Spleen (tissue), 11 donors: Measurements from ENCODE around the gene STEAP1B. TPM values are rescaled to one million over a fixed set of nuclear protein-coding genes. Genes with fewer than 3 reads are reported as not detected.

Experiments used
- DNase-seq: peaks from one replicate; pipeline ENCODE4 v3.0.0-alpha.2; 2020
- H3K27ac ChIP-seq, 8 donors: fragments of 200-600 bp; sonication (generic) in 7 of 8; 1 replicate in 4 of 8; 2 replicates in 4 of 8; pipeline versions ENCODE4 v1.5.0 to v1.8.0; 2016 to 2021; ENCODE audit warnings: inconsistent platforms in 4 of 8, mild to moderate bottlenecking in 4 of 8, moderate library complexity in 1 of 8
- H3K27me3 ChIP-seq, 7 donors: fragments of 200-600 bp; sonication (generic) in 6 of 7; replicated peaks in 1 of 7; 1 replicate in 4 of 7; 2 replicates in 3 of 7; pipeline versions ENCODE4 v1.5.0 to v1.8.0; 2016 to 2021; ENCODE audit warnings: inconsistent platforms in 3 of 7, mild to moderate bottlenecking in 1 of 7
- H3K36me3 ChIP-seq, 6 donors: fragments of 200-600 bp; sonication (generic) in 5 of 6; 1 replicate in 4 of 6; 2 replicates in 2 of 6; pipeline versions ENCODE4 v1.5.0 to v1.8.0; 2016 to 2021; ENCODE audit warnings: inconsistent platforms in 2 of 6
- H3K4me1 ChIP-seq, 6 donors: fragments of 200-600 bp; sonication (generic) in 5 of 6; 1 replicate in 3 of 6; 2 replicates in 3 of 6; pipeline versions ENCODE4 v1.5.0 to v1.8.0; 2016 to 2021; ENCODE audit warnings: inconsistent platforms in 3 of 6
- H3K4me3 ChIP-seq, 8 donors: fragments of 200-600 bp; sonication (generic) in 7 of 8; 1 replicate in 4 of 8; 2 replicates in 4 of 8; pipeline versions ENCODE4 v1.5.0 to v1.8.0; 2016 to 2021; ENCODE audit warnings: inconsistent platforms in 4 of 8, mild to moderate bottlenecking in 4 of 8, moderate library complexity in 2 of 8
- H3K9me3 ChIP-seq, 8 donors: fragments of 200-600 bp; sonication (generic) in 7 of 8; 1 replicate in 4 of 8; 2 replicates in 4 of 8; pipeline versions ENCODE4 v1.5.0 to v1.8.0; 2016 to 2021; ENCODE audit warnings: inconsistent platforms in 4 of 8
- CTCF ChIP-seq, 11 experiments: fragments of 200-600 bp in 7 of 11; fragments of 450-650 bp in 4 of 11; sonication (generic) in 4 of 11; IDR thresholded peaks in 8 of 11; conservative IDR thresholded peaks in 3 of 11; 1 replicate in 7 of 11; 2 replicates in 4 of 11; pipeline versions ENCODE4 v1.4.0 to v1.8.0; 2016 to 2021; ENCODE audit warnings: antibody characterized with exemption in 11 of 11, inconsistent platforms in 4 of 11, mild to moderate bottlenecking in 1 of 11
- POLR2A ChIP-seq, 3 donors: fragments of 450-650 bp; IDR thresholded peaks; one replicate each; pipeline ENCODE4 v1.5.1; 2017; ENCODE audit warnings: antibody characterized with exemption in 3 of 3, mild to moderate bottlenecking in 1 of 3
- POLR2AphosphoS5 ChIP-seq, 3 donors: sonication (generic); formaldehyde crosslinking; IDR thresholded peaks; one replicate each; pipeline ENCODE4 v1.5.1; 2017; ENCODE audit warnings: antibody characterized with exemption in 3 of 3
- WGBS, 5 donors: extraction: QIAGEN DNeasy Blood & Tissue Kit in 3 of 5; methylation state at CpG; one replicate each; pipeline versions ENCODE4 v1.1.5 to v1.1.7; 2013 to 2018; 5-methylcytosine and 5-hydroxymethylcytosine counted together
- intact Hi-C: fragments of 100-400 bp; cut with DNase I; formaldehyde crosslinking; loops from one replicate; pipeline ENCODE4 v1.15.0; 2023; ENCODE audit warnings: low total_unique reads
- polyA plus RNA-seq, 3 donors: library from polyadenylated mRNA; stranded (reverse); fragments of 200-250 nt; gene quantifications; one replicate each; pipeline ENCODE4 v1.2.1, GENCODE V29; 2013
- total RNA-seq, 7 donors: library from RNA; depleted of rRNA in 3 of 7; stranded (reverse); fragments of >200 nt in 3 of 7; fragmentation: NEBNext Ultra II Directional in 4 of 7; extraction: Animal tissue kit (Norgen Biotek cat#: 25700) in 4 of 7; gene quantifications; one replicate each; pipeline versions ENCODE4 v1.1.0 to v1.2.1, GENCODE V29; 2016 to 2021
- donor health status: healthy with polysubstance abuse.
- donor health status: DM: no; HTN: no; CAD: no; lungs with moderate emphysema.
- donor health status: DM: no; HTN: no; CAD: no.
- donor health status: Bipolar disorder and iron deficiency.
- donor health status: healthy.
- donor health status: DM: no; HTN: no; CAD: no.
- donor health status: DM: yes; HTN: yes; CAD: no.

STEAP1B gene
- total and polyA plus RNA-seq, 10 donors = 5.9 to 22.5 (median 12.9) TPM

DNA sequence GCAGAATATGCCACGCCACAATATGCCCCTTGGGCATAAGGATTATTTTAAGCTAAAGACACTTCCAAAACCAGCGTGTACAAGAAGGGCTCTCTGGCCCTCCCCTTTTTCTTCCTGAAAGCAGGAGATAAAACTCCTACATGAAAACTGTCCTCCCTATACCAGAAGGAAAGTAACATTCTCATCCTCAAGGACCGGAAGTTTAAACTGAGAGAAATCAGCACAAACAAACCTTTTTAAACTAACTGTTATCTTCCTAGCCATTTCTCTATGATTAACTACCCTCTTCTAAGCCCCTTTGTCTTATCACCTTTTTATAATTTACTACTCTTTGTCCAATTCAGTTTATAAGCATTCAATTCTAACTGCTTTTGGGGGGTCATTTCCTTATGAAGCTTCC lies 126.6 kb downstream of the STEAP1B start:
- Histone ChIP-seq H3K27ac (no peak overlapping the region), H3K4me3 (no peak overlapping the region), H3K9me3 (no peaks in the 10 kb centered on the region), H3K36me3 (no peaks in the 10 kb centered on the region), H3K4me1 (peaks cover 0 to 13% (median 3%) of the 10 kb centered on the region in 6 donors), H3K27me3 (no peaks in the 10 kb centered on the region)
- intact Hi-C loops = no loop called here
- WGBS, 5 donors = 63 to 78% (median 71%) methylated on average over 3 of the region's 3 CpGs
- DNase-seq = no peak
- TF ChIP-seq CTCF (IDR thresholded peaks at IDR 0.05 in 8 of 11, conservative IDR thresholded peaks at IDR 0.05 in 3 of 11) (no peak), POLR2A (IDR thresholded peaks at IDR 0.05) (no peak), POLR2AphosphoS5 (IDR thresholded peaks at IDR 0.05) (no peak)

DNA sequence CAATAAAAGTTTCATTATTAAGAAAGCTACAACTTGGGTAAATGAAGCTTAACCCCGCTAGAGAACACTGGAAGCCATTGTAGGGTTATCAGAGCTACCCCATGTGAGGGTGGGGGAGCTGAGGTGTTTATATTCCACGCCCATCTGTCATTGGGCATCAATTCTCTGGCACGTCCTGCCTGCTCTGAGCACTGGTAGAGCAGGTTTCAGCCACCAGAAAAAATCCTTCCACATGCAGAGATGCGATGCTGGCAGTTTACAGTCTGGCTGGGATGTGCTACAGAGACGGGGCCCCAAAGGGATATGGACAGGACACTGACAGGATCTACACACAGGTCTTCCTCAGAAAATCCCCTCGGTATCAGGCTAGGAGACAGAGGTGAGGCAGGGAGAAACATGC lies 127.1 kb downstream of the STEAP1B start:
- intact Hi-C loops = no loop called here
- H3K36me3 ChIP-seq = no peaks in the 10 kb centered on the region
- no peak overlapping the region for H3K4me3 ChIP-seq
- DNase-seq = no peak
- WGBS, 5 donors = 88 to 94% (median 91%) methylated on average over 6 of the region's 6 CpGs
- TF ChIP-seq POLR2AphosphoS5 (IDR thresholded peaks at IDR 0.05) = no peak
- no peak for TF ChIP-seq POLR2A (IDR thresholded peaks at IDR 0.05)
- TF ChIP-seq CTCF (IDR thresholded peaks at IDR 0.05 in 8 of 11, conservative IDR thresholded peaks at IDR 0.05 in 3 of 11) = no peak
- no peak overlapping the region for H3K27ac ChIP-seq
- no peaks in the 10 kb centered on the region for H3K9me3 ChIP-seq
- H3K27me3 ChIP-seq = no peaks in the 10 kb centered on the region
- H3K4me1 ChIP-seq = peaks cover 0 to 9% (median 3%) of the 10 kb centered on the region in 6 donors

DNA sequence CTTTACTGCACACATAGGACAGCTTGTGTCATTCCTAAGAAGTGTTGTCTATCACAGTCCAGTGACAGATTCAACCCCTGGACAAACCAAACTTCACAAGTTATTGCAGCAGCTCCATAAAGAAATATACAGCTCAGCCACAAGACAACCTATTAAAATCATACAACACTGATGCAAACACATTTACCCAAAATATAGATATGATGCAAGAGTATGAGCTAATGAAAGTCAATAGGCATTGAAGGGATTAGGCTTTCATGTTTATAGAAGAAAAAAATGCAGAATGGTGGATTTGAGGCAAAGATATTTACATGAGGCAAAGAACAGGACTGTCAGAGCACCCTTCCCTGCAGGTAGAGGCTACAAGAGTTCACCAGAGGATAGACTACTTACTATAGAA lies 128.1 kb downstream of the STEAP1B start:
- intact Hi-C loops = no loop called here
- Histone ChIP-seq H3K9me3 (no peaks in the 10 kb centered on the region), H3K27me3 (no peaks in the 10 kb centered on the region), H3K27ac (no peak overlapping the region), H3K36me3 (no peaks in the 10 kb centered on the region), H3K4me1 (peaks cover 0 to under 1% (median 0%) of the 10 kb centered on the region in 6 donors), H3K4me3 (no peak overlapping the region)
- DNase-seq = no peak
- TF ChIP-seq POLR2AphosphoS5 (IDR thresholded peaks at IDR 0.05) = no peak
- TF ChIP-seq POLR2A (IDR thresholded peaks at IDR 0.05) = no peak
- no peak for TF ChIP-seq CTCF (IDR thresholded peaks at IDR 0.05 in 8 of 11, conservative IDR thresholded peaks at IDR 0.05 in 3 of 11)

Other genes with a start within 250 kb of the STEAP1B start
- gene RAPGEF5, start 143.0 kb downstream of the STEAP1B start, total RNA-seq = 100 to 1,000 TPM; 160 to 335 (median 235) TPM
- gene RAPGEF5, start 143.0 kb downstream of the STEAP1B start, polyA plus RNA-seq = 10 to 100 TPM; 10.2 to 28.6 (median 11.1) TPM
- gene IL6, start 227.0 kb upstream of the STEAP1B start, total RNA-seq = 10 to 100 TPM in 1 of 7 donors, 1 to 10 TPM in 6; 1.8 to 11.8 (median 3.9) TPM
- gene IL6, start 227.0 kb upstream of the STEAP1B start, polyA plus RNA-seq = 1 to 10 TPM; 3.5 to 7.8 (median 5.4) TPM